Testis (tissue), 2 donors: Measurements from ENCODE around the gene HNMT.

Experiments
- CTCF ChIP-seq, 3 experiments: fragments of 450-650 bp in 2 of 3; fragments of 200-600 bp in 1 of 3; sonication (generic) in 1 of 3; IDR thresholded peaks; one replicate each; pipeline ENCODE4 v1.5.1; 2016 to 2019; ENCODE audit warnings: antibody characterized with exemption in 3 of 3, mild to moderate bottlenecking in 2 of 3, moderate library complexity in 1 of 3
- POLR2A ChIP-seq: fragments of 450-650 bp; IDR thresholded peaks from one replicate; pipeline ENCODE4 v1.6.1; 2017; ENCODE audit warnings: antibody characterized with exemption, mild to moderate bottlenecking, moderate library complexity

GRCh38 chr2:137942037-137942832, 22.0 kb upstream of the HNMT start:
- TF ChIP-seq CTCF (IDR thresholded peaks at IDR 0.05) (no peak), POLR2A (no peak)
